EL (cell line): ENCODE results near the gene ZNF224.
"Not testable (repeated sequence)": the region's sequence is repeated elsewhere in the genome, so short reads cannot be mapped to it uniquely, and the experiment has no call there.

Source experiments
- DNase-seq: peaks from one replicate; pipeline ENCODE4 v3.0.0-alpha.2; 2016

The ZNF224 gene

DNA sequence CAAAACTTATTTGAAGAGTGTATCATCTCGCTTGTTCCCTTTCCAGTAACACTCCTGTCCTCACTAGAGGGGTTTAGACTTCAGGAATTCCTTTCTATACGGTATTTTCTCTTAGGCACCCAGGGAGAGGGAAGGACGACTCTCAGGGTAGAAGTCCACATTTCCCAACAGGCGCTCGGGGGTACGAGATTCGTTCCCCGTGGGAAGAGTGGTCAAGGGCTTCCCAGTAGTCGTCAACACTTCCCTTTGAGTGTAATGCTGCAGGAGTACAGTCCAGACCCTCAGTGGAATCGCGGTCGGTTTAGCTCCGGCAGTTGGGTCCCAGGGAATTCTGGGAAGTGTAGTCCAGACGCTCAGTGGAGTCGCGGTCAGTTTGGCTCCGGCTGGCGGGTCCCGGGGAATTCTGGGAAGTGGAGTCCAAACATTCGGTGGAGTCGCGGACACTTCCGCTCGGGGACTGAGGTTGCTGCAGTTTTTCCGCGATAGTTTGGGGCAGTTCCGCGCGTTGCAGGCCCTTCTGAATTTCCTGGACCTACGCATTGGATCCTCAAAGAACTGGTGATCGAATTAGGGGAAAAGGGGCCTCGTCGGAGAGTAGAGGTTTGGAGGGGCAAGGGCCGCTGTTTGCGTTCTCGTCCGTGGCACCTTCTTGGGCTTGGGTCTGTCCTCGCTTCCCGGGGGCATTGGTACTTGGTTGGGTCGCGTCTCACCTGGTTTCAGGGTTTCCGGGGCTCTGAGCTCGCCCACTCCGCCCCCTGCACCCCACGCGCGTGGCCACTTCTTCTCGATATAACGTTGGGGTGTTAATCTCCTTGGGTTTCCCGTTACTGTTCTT lies at the start of gene ZNF224:
TSS of gene ZNF224 (plus strand) at position 431 of the 835 bp plus-strand sequence. CDS start 3,513 bp downstream, outside the sequence.
- peak; percentile 95 for DNase-seq

- DNase-seq: peak; percentile 6
Observed at GRCh38 chr19:44050740-44051649, 43.2 kb upstream of the ZNF224 start.

DNA sequence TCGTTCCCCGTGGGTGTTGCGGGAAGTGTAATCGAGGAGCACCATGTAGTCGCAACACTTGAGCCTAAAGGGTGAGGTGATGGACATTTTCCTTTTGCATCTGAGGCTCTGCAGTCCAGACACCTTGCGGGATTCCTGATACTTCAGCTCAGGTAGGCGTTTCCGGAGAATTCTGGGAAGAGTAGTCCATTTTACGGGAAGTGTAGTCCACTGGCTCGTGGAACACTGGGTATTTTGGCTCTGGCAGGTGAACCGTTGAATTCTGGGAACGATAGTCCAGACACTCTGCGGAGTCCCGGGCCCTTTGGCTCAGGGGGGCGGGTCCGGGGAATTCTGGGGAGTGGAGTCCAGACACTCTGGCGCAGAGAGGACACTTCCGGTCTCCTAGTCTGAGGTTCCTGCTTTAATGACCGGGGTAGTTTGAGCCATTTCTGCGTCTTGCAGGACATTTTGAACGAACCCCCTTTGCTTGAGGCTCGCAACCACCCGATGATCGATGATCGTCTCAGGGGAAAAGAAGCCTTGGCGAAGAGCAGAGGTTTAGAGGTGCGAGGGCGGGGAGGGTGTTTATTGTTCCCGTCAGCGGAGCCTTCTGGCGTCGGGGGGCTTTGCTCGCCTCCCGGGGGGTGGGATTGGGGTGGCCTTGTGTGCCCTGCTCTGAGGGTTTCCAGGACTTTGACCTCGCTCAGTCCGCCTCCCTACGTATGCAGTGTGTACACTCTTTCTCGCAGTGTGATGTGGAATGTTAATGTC lies 42.3 kb upstream of the ZNF224 start, which contains the start of gene ZNF223:
TSS of gene ZNF223 (plus strand) at position 387 of the 753 bp plus-strand sequence. CDS start 3,141 bp downstream, outside the sequence.
- peak; percentile 94 for DNase-seq

DNA sequence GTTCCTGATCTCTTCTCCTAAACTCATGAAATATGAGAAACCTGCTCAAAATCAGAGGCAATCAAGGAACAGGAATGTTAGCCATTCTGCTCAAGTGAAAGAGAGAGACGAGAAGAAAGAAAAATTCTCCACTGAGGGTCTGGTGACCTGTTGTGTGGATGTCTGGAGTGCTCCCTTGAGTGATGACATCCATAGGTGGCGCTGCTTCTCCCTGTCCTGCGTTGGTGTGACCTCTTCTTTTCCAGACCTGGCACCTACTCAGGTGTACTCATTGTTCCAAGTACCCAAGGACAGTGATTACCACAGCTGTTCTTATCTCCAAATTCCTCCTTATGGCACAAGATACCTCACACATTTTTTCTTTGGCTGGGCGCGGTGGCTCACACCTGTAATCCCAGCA lies 38.3 kb upstream of the ZNF224 start:
- DNase-seq: no peak

GRCh38 chr19:44059229-44059628 lies 34.9 kb upstream of the ZNF224 start:
- no peak for DNase-seq

GRCh38 chr19:44061038-44061437 lies 33.1 kb upstream of the ZNF224 start:
- no peak for DNase-seq

DNA sequence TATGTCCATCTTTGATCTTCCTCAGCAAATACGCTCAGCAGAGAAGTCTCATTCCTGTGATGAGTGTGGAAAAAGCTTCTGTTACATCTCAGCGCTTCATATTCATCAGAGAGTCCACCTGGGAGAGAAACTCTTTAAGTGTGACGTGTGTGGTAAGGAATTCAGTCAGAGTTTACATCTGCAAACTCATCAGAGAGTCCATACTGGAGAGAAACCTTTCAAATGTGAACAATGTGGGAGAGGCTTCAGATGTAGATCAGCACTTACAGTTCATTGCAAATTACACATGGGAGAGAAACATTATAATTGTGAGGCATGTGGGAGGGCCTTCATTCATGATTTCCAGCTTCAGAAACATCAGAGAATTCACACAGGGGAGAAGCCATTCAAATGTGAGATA lies 27.9 kb upstream of the ZNF224 start:
- DNase-seq: no peak

DNA sequence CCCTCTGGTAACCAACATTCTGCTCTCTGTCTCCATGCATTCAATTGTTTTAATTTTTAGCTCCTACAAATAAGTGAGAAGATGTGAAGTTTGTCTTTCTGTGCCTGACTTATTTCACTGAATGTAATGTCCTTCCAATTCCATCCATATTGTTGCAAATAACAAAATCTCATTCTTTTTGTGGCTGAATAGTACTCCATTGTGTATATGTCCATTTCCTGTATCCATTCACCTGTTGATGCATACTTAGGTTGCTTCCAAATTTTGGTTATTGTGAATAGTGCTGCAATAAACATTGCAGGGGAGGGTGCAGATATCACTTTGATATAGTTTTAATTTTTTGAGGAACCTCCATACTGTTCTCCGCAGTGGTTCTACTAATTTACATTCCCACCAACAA lies 24.7 kb upstream of the ZNF224 start:
- DNase-seq: no peak

DNA sequence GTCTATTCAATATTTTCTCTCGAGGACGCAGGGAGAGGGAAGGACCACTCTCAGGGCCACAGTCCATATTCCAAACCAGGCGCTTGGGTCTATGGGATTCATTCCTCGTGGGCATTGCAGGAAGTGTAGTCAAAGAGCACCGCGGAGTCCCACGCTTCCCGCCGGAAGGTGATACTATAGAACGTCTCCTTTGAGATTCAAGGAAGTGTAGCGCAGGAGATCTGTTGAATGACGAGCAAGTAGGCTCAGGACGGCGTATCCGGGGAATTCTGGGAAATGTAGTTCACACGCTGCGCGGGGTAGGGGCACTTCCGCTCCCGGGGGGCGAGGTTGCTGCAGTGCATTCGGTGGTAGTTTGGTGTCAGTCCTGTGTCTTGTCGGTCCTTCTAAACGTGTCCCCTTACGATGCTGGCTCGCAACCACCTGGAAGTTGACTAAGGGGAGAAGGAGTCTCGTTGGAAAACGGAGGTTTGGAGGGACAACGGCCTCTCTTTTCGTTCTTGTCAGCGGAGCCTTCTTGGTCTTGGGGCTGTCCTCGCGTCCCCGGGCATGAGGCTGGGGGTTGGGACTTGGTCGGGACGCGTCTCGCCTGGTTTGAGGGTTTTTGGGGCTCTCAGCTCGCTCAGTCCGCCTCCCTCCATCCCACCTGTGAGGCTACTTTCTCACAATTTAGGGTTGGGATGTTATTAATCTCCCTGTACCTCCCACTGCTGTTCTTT lies 22.2 kb upstream of the ZNF224 start, which contains the start of gene ZNF284:
TSS of gene ZNF284 (plus strand) at position 336 of the 719 bp plus-strand sequence. CDS start 4,231 bp downstream, outside the sequence.
- DNase-seq: peak; percentile 94

DNA sequence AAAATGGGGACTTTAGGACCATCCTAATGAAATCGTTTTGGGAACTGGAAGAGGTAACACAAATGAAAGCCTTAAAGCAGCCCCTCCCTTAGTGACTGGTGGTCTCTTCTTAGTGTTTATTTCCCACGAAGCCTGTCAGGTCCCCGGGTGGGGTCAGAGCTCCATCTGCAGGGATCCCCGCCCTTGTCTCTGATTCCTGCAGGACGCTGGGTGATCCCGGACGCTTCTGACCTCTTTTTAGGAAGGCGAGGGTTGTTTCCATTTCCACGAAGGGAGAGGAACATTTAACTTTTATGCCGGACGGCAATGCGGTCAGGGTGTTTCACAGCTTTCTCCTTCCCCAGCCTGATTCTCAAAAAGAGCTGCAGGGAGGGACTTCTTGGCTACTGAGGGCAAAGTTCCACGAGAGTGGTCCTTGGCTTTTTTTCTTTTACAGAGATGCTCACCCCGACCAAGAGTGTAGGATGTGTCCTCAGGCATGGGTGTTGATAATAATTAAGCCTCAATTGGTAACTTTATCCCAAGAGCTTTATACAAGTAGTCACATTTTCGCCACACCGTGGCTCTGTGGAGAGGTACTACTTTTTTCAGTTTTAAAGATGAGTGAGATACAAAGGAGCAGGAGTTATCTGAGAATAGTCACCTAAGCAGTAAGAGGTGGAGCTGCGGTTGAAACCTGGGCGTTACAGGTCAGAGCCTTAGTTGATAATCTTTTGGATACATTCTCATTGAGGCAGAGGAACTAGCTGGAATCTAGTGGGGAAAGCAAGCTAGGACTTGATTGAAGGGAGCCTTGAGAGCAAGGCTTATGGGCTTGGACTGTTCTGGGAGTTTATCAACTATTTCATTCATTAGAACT lies 21.4 kb upstream of the ZNF224 start:
- DNase-seq: peak; percentile 15

GRCh38 chr19:44076325-44076724 lies 17.8 kb upstream of the ZNF224 start:
- no peak for DNase-seq

DNA sequence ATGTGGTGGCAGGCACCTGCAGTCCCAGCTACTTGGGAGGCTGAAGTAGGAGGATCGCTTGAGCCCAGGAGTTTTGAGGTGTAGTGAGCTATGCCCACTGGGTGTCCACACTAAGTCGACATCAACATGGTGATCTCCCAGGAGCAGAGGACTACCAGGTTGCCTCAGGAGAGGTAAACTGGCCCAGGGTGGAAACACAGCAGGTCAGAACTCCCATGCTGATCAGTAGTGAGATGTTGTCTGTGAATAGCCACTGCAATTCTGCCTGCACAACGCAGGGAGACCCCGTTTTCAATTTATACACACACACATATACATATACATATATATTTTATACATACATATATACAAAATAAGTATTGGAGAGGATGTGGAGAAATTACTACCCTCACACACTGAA lies 2.1 kb upstream of the ZNF224 start:
- DNase-seq: no peak

- DNase-seq: no peak
Observed at GRCh38 chr19:44107751-44108150, 13.6 kb downstream of the ZNF224 start.

- DNase-seq: no peak
Observed at GRCh38 chr19:44109458-44109857, 15.3 kb downstream of the ZNF224 start.

- DNase-seq: peak; percentile 89
Observed at GRCh38 chr19:44111910-44112463, 17.8 kb downstream of the ZNF224 start.

DNA sequence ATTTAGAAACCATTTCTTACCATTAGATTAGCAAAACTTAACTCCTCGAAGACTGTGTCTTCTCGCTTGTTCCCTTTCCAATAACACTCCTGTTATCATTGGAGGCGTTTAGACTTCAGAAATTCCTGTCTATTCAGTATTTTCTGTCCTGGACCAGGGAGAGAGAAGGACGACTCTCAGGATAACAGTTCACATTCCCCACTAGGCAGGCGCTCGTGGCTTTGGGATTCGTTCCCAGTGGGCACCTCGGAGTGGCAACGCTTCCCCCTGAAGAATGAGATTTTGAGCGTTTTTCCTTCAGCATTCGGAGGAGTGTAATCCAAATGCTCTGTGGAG lies 18.6 kb downstream of the ZNF224 start:
- no peak for DNase-seq

DNA sequence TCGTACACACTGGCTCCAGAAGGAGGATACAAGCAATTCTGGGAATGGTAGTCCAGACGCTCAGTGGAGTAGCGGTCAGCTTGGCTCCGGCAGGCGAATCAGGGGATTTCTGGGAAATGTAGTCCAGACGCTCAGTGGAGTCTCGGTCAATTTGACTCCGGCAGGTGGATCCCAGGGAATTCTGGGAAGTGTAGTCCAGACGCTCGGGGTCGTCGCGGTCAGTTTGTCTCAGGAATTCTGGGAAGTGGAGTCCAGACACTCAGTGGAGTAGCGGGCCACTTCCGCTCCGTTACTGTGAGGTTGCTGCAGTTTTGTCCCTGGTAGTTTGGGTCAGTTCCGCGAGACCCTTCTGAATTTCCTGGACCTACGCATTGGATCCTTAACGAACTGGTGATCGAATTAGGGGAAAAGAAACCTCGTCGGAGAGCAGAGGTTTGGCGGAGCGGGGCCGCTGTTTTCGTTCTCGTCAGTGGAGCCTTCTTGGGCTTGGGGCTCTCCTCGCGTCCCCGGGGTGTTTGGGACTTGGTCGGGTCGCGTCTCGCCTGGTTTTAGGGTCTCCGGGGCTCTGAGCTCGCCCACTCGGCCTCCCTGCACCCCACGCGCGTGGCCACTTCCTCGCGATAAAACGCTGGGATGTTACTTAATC lies 19.1 kb downstream of the ZNF224 start, which contains the start of gene ZNF225:
TSS of gene ZNF225 (plus strand) at position 262 of the 646 bp plus-strand sequence. CDS start 2,429 bp downstream, outside the sequence.
- DNase-seq: peak; percentile 99

DNA sequence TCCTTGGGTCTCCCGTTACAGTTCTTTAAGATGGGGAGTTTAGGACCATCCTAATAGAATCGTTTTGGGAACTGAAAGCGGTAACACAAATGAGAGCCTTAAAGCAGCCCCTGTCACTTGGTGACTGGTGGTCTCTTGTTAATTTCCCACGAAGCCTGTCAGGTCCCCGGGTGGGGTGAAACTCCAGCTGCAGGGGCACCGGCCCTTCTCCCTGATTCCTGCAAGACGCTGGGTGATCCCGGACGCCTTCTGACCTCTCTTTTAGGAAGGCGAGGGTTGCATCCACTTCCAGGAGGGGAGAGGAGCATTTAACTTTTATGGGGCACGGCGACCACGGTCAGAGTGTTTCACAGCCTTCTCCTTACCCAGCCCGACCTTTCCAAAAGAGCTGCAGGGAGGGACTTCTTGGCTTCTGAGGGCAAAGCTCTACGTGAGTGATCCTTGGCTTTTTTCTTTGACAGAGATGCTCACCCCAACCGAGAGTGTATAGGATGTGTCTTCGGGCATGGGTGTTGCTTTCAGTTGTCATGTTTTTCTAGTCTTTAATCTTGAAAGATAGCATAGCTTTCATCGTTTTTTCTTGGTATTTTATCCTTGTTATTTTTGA lies 19.7 kb downstream of the ZNF224 start:
- peak; percentile 18 for DNase-seq

- DNase-seq: not testable (repeated sequence)
Observed at GRCh38 chr19:44121162-44121561, 27.0 kb downstream of the ZNF224 start.

- DNase-seq: no peak
Observed at GRCh38 chr19:44131955-44132354, 37.8 kb downstream of the ZNF224 start.
